ENCODE measurements around the gene PRPF40A.

GRCh38 chr2:152657043-152657442, 60.2 kb downstream of the PRPF40A start:
- TF ChIP-seq EZH2 (optimal IDR thresholded peaks at IDR 0.05; ENCODE audit: low read depth, low read length) (no peak), EZH2phosphoT487 (IDR thresholded peaks at IDR 0.05; ENCODE audit: low read length) (no peak)

Measured in MM.1S (cell line).